Eye (tissue), 1 donor: Measurements from ENCODE around the gene SETD4.

Experiments used
- DNase-seq: peaks from one replicate; pipeline ENCODE4 v3.0.0-alpha.2; 2015

SETD4 gene

GRCh38 chr21:36004441-36004840 lies 55.9 kb downstream of the SETD4 start:
- no peak for DNase-seq

GRCh38 chr21:36003776-36004175 lies 56.5 kb downstream of the SETD4 start:
- no peak for DNase-seq

- no peak for DNase-seq
These were observed 64.1 kb downstream of the SETD4 start for GRCh38 chr21:35996217-35996616.

- DNase-seq: no peak
These were observed 64.7 kb downstream of the SETD4 start for GRCh38 chr21:35995522-35996088.

GRCh38 chr21:35994613-35995012 lies 65.7 kb downstream of the SETD4 start:
- no peak for DNase-seq

- no peak for DNase-seq
These were observed 66.3 kb downstream of the SETD4 start for GRCh38 chr21:35993875-35994490.

GRCh38 chr21:35991131-35991530 lies 69.2 kb downstream of the SETD4 start:
- DNase-seq: no peak

GRCh38 chr21:35990609-35991008 lies 69.7 kb downstream of the SETD4 start:
- no peak for DNase-seq

GRCh38 chr21:35989138-35989735 lies 71.1 kb downstream of the SETD4 start:
- no peak for DNase-seq

- DNase-seq: no peak
These were observed 71.7 kb downstream of the SETD4 start for GRCh38 chr21:35988416-35989137.

GRCh38 chr21:35987475-35987874 lies 72.9 kb downstream of the SETD4 start:
- DNase-seq: no peak

GRCh38 chr21:35984654-35985361 lies 75.5 kb downstream of the SETD4 start:
- no peak for DNase-seq
